Suprapubic skin (tissue), 4 donors: ENCODE results near the gene ASB4. TPM values are rescaled to one million over a fixed set of nuclear protein-coding genes. Genes with fewer than 3 reads are reported as not detected.

ENCODE experiments used
- DNase-seq, 2 donors: peaks; one replicate each; pipeline ENCODE4 v3.0.0-alpha.2; 2019; ENCODE audit warnings: low spot score in 2 of 2
- H3K27ac ChIP-seq: fragments of 200-600 bp; sonication (generic); one replicate; pipeline ENCODE4 v1.5.1; 2019
- H3K27me3 ChIP-seq: fragments of 200-600 bp; sonication (generic); one replicate; pipeline ENCODE4 v1.5.1; 2019
- H3K36me3 ChIP-seq: fragments of 200-600 bp; sonication (generic); one replicate; pipeline ENCODE4 v1.5.1; 2019
- H3K4me1 ChIP-seq: fragments of 200-600 bp; sonication (generic); one replicate; pipeline ENCODE4 v1.5.1; 2019
- H3K4me3 ChIP-seq: fragments of 200-600 bp; sonication (generic); one replicate; pipeline ENCODE4 v1.5.1; 2019; ENCODE audit warnings: mild to moderate bottlenecking
- H3K9me3 ChIP-seq: fragments of 200-600 bp; sonication (generic); one replicate; pipeline ENCODE4 v1.5.1; 2019
- EP300 ChIP-seq: sonication (generic); formaldehyde crosslinking; IDR thresholded peaks from one replicate; pipeline ENCODE4 v1.6.1; 2017; ENCODE audit warnings: antibody characterized with exemption
- POLR2A ChIP-seq, 2 donors: fragments of 450-650 bp; IDR thresholded peaks; one replicate each; pipeline ENCODE4 v1.6.1; 2017; ENCODE audit warnings: antibody characterized with exemption in 2 of 2, mild to moderate bottlenecking in 2 of 2, moderate library complexity in 2 of 2
- POLR2AphosphoS5 ChIP-seq, 3 donors: sonication (generic); formaldehyde crosslinking; IDR thresholded peaks; one replicate each; pipeline ENCODE4 v1.6.1; 2017; ENCODE audit warnings: antibody characterized with exemption in 3 of 3
- WGBS: methylation state at CpG from one replicate; pipeline ENCODE4 v1.1.5; 2018; 5-methylcytosine and 5-hydroxymethylcytosine counted together
- total RNA-seq, 4 donors: library from RNA; depleted of rRNA; stranded (reverse); fragments of >200 nt; gene quantifications; one replicate each; pipeline ENCODE4 v1.1.0, GENCODE V29; 2016
- TF ChIP-seq, protein P1 (sequence below), 2 donors: fragments of 200-600 bp in 1 of 2; fragments of 450-650 bp in 1 of 2; sonication (generic) in 1 of 2; IDR thresholded peaks; one replicate each; pipeline ENCODE4 v1.5.1; 2016 to 2019; ENCODE audit warnings: antibody characterized with exemption in 2 of 2, mild to moderate bottlenecking in 1 of 2, moderate library complexity in 1 of 2

The ASB4 gene, protein sequence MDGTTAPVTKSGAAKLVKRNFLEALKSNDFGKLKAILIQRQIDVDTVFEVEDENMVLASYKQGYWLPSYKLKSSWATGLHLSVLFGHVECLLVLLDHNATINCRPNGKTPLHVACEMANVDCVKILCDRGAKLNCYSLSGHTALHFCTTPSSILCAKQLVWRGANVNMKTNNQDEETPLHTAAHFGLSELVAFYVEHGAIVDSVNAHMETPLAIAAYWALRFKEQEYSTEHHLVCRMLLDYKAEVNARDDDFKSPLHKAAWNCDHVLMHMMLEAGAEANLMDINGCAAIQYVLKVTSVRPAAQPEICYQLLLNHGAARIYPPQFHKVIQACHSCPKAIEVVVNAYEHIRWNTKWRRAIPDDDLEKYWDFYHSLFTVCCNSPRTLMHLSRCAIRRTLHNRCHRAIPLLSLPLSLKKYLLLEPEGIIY
- under 1 TPM in 2 of 4 donors, not detected in 2; 0.13 to 0.31 TPM for total RNA-seq

DNA sequence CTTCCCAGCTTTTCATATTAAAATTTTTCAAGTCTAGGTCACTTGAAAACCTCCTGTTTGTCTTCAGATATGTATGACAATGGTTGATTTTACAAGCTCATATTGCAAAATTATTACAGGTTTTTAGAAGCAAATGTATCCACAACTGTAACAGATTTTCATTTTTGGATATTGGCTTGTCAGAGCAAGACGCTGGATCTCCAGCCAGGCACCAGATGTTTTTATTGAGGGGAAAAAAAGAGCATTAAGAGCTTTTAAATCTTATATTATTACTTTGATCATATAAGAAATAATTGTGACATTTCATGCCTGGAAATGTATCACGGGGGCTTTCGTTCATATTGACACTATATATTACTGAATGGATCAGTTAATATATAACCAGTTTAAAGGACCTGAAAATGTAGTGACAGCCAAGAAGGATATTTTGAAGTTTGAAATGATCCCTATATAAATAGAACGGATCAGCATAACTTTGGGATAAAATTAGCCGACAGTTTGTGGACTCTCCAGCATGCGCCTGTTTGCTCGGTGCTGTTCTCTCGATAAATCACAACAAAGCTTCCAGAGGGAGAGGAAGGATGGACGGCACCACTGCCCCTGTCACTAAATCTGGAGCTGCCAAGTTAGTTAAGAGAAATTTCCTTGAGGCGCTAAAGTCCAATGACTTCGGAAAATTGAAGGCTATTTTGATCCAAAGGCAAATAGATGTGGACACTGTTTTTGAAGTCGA is at the start of gene ASB4:
TSS of gene ASB4 (plus strand) at position 553 of the 733 bp plus-strand sequence. CDS start at position 582, 29 bp downstream.
- WGBS = 53% methylated on average over 12 of the region's 12 CpGs
- Histone ChIP-seq H3K4me3 (no peak within 1 kb of the TSS), H3K27ac (no peak within 1 kb of the TSS), H3K9me3 (no peaks in the 10 kb centered on the region), H3K4me1 (no peaks in the 10 kb centered on the region), H3K27me3 (peaks cover 2% of the 10 kb centered on the region), H3K36me3 (no peaks in the 10 kb centered on the region)
- DNase-seq = no peak
- TF ChIP-seq POLR2A (IDR thresholded peaks at IDR 0.05) = no peak
- no peak for TF ChIP-seq EP300
- TF ChIP-seq, protein P1, sequence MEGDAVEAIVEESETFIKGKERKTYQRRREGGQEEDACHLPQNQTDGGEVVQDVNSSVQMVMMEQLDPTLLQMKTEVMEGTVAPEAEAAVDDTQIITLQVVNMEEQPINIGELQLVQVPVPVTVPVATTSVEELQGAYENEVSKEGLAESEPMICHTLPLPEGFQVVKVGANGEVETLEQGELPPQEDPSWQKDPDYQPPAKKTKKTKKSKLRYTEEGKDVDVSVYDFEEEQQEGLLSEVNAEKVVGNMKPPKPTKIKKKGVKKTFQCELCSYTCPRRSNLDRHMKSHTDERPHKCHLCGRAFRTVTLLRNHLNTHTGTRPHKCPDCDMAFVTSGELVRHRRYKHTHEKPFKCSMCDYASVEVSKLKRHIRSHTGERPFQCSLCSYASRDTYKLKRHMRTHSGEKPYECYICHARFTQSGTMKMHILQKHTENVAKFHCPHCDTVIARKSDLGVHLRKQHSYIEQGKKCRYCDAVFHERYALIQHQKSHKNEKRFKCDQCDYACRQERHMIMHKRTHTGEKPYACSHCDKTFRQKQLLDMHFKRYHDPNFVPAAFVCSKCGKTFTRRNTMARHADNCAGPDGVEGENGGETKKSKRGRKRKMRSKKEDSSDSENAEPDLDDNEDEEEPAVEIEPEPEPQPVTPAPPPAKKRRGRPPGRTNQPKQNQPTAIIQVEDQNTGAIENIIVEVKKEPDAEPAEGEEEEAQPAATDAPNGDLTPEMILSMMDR (IDR thresholded peaks at IDR 0.05) = no peak
- no peak for TF ChIP-seq POLR2AphosphoS5 (IDR thresholded peaks at IDR 0.05)

DNA sequence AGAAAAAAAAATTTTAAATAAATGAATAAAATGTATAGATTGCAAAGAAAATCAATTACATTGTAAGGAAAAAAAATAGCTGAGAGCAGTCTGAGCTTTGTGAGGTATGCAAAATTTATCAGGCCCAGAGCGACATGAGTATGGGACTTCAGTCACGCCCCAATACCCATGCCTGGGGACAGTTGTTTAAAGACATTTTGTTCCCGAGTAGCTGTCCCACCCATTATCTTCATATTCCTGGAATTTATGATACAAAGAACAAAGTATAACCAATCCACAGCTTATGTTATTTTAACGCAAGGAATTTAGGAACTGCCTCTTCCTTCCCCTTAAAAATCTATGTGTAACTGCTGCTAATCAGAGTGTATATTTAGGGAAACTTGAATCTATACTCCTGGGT is 49.3 kb upstream of the ASB4 start:
- TF ChIP-seq, protein P1 (IDR thresholded peaks at IDR 0.05) = no peak
- no peak for TF ChIP-seq POLR2A (IDR thresholded peaks at IDR 0.05)
- no peak for TF ChIP-seq EP300
- TF ChIP-seq POLR2AphosphoS5 (IDR thresholded peaks at IDR 0.05) = no peak
- Histone ChIP-seq H3K4me3 (no peak overlapping the region), H3K27me3 (no peaks in the 10 kb centered on the region), H3K36me3 (no peaks in the 10 kb centered on the region), H3K27ac (no peak overlapping the region), H3K4me1 (peaks cover 18% of the 10 kb centered on the region), H3K9me3 (no peaks in the 10 kb centered on the region)
- WGBS = 73% methylated on average over 4 of the region's 4 CpGs
- DNase-seq = no peak

DNA sequence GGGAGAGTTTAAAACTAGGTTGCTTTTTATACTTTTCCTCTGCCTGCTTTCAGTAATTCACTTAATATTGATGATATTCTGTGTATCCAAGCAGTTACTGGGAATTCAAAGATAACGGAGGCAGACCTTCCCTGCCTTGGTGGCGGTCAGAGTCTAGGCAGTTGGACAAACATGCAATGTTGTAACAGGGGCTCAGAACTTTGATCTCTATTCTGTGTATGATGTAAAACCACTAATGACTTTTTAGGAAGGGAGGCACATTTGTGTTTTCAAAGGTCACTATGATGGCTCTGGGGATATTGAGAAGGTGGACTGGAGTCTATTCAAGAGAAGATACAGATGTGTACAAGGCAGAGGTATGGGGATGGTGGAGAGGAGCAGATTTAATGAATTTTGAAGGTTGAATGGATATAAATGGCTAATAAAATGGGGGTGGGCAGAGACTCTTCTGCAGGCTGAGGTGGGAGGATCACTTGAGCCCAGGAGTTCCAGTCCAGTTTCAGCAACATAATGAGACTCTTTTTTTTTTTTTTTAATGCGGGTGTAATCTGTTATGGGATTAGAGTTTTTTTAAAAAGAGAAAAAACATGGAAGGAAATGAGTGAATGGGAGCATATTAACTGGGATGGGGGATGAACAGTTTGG is 45.2 kb upstream of the ASB4 start:
- Histone ChIP-seq H3K9me3 (no peaks in the 10 kb centered on the region), H3K4me1 (peaks cover 3% of the 10 kb centered on the region), H3K36me3 (no peaks in the 10 kb centered on the region), H3K4me3 (no peak overlapping the region), H3K27ac (no peak overlapping the region), H3K27me3 (no peaks in the 10 kb centered on the region)
- TF ChIP-seq POLR2A (IDR thresholded peaks at IDR 0.05) = no peak
- no peak for TF ChIP-seq EP300
- TF ChIP-seq, protein P1 (IDR thresholded peaks at IDR 0.05) = no peak
- no peak for TF ChIP-seq POLR2AphosphoS5 (IDR thresholded peaks at IDR 0.05)
- 97% methylated on average over 3 of the region's 3 CpGs for WGBS
- DNase-seq = no peak

DNA sequence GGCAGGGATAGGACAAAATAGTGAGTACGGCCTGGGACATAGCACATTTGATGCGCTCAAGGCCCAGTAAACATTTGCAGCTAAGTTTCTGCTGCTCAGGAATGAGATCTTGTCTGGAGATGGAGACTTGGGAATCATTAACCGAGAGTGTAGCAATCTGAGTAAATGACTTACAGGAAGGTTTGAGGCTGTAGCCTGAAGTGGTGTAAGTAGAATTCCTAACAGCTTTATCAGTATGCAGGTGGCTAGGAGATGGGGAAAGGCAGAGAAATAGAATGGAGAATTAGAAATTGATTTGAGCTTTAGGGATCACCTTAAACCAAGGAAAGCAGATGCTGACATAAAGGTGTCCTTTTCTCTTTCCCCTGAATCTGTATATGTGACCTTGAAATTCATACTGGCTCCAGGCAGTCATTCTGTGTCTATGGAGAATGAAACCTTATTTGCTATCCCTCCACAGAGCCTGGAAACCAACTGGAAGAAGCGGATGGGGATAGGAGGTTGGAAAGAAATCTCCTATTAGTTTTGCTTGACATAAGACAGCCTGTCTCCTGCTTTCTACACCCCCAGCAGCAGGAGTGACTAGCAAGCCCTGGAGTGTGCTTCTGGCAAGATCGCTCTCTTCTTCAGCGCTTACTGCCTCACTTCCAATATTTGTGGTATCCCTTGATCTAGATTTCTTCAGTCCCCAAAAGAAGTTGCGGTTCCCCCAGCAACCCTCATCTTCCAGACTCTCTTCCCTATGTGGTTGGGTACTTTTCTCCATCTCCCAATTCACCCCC is 44.5 kb upstream of the ASB4 start:
- Histone ChIP-seq H3K27me3 (no peaks in the 10 kb centered on the region), H3K36me3 (no peaks in the 10 kb centered on the region), H3K27ac (no peak overlapping the region), H3K4me1 (peaks cover 3% of the 10 kb centered on the region), H3K4me3 (no peak overlapping the region), H3K9me3 (no peaks in the 10 kb centered on the region)
- DNase-seq = no peak
- no peak for TF ChIP-seq EP300
- TF ChIP-seq, protein P1 (IDR thresholded peaks at IDR 0.05) = no peak
- WGBS = 82% methylated on average over 7 of the region's 7 CpGs
